Suprapubic skin (tissue), 3 donors: ENCODE results near the gene CHL1.

ENCODE experiments used
- CTCF ChIP-seq, 2 donors: fragments of 200-600 bp in 1 of 2; fragments of 450-650 bp in 1 of 2; sonication (generic) in 1 of 2; IDR thresholded peaks; one replicate each; pipeline ENCODE4 v1.5.1; 2016 to 2019; ENCODE audit warnings: antibody characterized with exemption in 2 of 2, mild to moderate bottlenecking in 1 of 2, moderate library complexity in 1 of 2
- EP300 ChIP-seq: sonication (generic); formaldehyde crosslinking; IDR thresholded peaks from one replicate; pipeline ENCODE4 v1.6.1; 2017; ENCODE audit warnings: antibody characterized with exemption

DNA sequence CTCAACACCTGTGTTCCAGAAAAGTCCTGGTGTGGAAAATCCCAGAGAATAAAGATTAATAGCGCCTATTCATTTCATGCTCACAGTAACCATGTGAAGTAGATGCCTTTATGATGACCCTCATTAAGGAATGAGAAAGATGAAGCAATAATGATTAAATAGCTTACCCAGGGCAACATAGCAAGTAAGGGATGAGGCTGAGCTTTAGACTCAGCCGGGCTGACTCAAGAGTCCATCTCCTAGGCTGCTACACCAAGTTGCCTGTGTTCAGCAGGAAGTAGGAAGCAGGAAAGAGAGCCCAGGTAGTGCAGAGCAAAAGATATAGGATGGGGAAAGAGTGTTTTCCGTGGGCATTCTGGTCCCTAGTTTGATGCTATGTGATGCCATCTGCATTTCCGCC is 256.5 kb downstream of the CHL1 start:
- TF ChIP-seq EP300: no peak
- no peak for TF ChIP-seq CTCF (IDR thresholded peaks at IDR 0.05)
